HL-60/S4 (cell line): ENCODE measurements around the gene GBP5.
"Not testable (repeated sequence)": the region's sequence is repeated elsewhere in the genome, so short reads cannot be mapped to it uniquely, and the experiment has no call there.

Source experiments
- in situ Hi-C: fragments of 300-500 bp; cut with MboI; formaldehyde crosslinking; loops from 2 replicates; pipeline ENCODE4 v1.14.3; 2022; ENCODE audit warnings: low sequenced_read_pairs

The GBP5 gene

DNA sequence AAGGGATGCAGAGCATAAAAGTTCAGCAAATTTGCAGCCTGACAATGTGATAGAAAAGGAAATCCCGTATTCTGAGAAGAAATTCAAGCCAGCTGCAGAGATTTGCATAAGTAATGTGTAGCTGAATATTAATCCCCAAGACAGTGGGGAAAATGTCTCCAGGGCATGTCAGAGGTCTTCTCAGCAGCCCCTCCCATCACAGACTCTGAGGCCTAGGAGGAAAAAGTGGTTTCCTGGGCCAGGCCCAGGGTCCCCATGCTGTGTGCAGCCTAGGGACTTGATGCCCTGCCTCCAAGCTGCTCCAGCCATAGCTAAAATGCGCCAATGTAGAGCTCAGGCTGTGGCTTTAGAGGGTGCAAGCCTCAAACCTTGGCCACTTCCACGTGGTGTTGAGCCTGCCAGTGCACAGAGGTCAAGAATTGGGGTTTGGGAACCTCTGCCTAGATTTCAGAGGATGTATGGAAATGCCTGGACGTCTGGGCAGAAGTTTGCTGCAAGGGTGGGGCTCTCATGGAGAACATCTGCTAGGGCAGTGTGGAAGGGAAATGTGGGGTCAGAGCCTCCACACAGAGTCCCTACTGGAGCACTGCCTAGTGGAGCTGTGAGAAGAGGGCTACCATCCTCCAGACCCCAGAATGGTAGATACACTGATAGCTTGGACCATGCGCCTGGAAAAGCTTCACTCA lies 11.6 kb upstream of the GBP5 start:
- in situ Hi-C loops: not testable (repeated sequence)

DNA sequence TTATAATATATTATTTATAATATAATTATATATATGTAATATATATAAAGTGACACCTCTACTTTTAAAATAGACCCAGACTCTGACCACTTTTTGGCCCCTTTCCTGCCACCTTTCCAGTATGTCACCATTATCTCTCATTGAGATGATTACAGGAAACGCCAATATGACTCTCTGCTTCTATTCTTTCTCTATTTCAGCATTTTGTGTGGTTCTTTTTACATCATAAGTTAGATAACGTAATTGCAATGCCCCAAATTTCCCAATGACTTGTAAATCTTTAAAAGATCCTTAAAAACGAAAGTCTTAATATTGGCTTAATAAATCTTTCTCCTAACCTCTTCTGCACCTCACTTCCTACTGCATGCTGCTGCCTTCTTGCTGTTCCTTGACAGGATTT lies 8.1 kb upstream of the GBP5 start:
- in situ Hi-C loops: no loop called here

DNA sequence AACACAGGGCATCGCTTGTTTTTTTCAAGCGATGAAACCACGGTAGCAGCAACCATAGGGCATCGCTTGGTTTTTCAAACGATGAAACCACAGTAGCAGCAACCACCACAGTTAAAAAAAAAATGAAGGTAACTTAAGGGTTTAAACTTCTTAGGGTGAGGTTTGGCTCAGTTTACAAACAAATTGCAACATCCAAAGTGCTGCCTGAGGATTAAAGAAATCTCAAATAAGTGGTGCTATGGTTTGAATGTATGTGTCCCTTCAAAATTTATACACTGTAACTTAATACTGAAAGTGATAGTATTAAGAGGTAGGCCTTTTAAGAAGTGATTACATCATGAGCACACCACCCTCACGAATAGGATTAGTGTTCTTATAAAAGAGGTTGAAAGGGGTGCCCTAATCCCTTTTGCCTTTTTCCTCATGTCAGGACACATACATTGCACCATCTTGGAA lies 6.4 kb upstream of the GBP5 start:
- in situ Hi-C loops: no loop called here

DNA sequence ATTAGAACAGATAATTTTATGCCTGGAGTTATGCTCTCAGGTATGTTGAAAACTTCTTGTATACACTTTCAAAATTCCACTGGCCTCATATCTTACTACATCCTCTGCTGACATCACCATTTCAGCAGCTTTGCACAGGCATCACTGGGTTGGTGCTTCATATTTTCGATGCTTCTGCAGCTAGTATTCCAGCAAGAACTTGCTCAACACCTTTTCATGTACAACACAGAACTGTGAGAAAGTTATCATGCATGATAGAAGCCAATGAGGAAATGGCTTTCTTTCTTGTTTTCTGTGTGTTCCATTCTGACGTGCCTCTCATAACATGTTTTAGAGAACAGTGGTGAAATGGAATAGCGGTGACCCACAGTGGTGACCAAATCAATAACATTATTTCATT lies 5.1 kb upstream of the GBP5 start:
- in situ Hi-C loops: no loop called here

DNA sequence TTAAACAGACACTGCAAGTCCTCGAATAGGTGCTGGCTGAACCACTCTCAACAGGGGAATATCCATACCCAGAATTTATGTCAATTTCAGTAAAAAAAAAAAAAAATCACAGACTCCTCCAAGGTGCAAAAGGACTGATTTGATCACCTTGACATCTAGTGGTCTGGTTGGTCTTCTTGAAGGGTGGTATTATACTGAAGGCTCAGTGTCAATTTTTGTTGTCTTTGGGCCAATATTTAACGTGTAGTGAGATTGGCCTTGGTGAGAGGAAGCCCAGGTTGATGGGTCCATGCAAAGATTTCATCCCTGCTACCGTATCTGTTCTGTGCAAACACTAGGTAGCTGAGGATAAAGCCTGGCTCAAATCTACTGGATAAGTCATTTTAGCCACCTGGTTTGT lies 4.0 kb upstream of the GBP5 start:
- in situ Hi-C loops: no loop called here

DNA sequence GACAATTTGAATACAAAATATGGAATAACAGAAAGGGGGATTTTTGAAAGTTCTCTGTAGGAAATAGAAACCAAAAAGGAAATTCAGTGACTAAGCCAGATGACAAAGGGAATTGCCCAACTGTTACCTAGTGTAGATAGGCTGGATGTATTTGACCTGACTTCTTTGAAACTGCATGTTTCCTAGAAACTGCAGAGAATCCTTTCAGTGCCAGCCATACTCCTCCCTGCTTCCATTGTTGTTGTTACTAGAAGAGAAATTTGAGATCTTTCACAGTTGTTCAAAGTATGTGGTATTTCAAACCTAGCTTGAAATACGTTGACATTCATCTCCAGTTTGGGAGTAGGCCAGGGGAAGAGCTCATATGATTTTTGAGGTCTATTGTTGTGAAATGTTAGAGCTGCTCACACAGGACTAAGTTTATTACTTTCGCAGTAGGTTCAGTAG lies 1.8 kb upstream of the GBP5 start:
- in situ Hi-C loops: no loop called here

DNA sequence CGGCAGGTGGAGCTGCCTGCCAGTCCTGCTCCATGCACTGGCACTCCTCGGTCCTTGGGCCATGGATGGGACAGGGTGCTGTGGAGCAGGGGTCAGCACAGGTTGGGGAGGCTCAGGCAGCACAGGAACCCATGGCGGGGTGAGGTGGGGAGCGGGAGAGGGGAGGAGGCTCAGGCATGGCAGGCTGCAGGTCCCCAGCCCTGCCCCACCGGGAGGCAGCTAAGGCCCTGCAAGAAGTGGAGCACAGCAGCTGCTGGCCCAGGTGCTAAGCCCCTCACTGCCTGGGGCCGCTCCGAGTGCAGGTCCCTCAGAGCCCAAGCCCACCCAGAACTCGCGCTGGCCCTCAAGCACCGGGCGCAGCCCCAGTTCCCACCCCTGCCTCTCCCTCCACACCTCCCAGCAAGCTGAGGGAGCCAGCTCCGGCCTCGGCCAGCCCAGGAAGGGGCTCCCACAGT lies 691 bp upstream of the GBP5 start:
- in situ Hi-C loops: no loop called here

DNA sequence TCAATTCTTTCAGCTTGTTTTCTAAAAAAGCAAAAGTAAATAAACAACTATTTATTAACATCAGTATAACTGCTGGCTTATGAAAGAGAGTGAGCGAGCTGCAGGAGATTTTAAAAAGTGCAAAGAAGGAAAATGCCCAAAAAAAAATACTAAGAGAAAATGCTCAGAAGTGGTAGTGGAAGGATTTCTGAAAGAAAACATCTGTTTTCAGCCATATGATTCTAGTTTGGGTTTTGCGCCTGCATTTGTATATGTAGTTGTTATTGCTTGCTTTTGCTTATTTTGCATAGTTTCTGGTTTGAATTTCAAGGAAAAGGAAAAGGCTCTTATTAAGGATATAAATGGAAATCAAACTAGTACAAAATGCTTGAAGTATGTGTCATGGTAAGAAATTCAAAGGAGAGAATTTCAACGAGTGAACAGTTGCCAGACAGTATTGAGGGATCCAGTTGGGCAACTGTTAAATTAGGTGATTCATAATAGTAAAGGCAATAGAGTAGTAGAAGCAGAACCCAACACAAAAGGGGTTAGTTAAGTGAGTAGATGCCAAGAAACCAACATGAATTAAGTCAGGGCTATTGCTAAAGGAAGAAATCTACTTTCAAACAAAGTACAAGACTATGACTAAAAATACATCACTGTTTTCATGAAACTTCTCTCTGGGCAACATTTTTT lies 1.2 kb downstream of the GBP5 start:
- in situ Hi-C loops: no loop called here

DNA sequence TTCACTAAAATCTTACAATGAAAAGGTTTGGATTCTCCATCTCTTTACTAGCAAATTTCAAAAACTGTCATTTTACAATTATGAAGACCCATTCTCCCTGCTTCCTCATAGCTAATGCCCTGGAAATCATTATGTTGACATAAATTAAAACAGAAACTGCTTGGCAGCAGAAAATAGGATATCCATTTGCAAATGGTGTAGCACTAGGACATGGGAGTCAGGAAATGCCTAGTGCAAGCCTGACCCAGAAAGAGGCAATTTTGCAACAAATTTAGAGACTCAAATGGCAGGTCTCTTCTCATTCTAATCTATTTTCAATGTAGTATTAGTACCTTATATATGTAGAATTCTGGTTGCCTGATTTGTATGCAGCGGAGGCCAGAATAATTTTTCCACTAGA lies 2.2 kb downstream of the GBP5 start:
- in situ Hi-C loops: no loop called here

DNA sequence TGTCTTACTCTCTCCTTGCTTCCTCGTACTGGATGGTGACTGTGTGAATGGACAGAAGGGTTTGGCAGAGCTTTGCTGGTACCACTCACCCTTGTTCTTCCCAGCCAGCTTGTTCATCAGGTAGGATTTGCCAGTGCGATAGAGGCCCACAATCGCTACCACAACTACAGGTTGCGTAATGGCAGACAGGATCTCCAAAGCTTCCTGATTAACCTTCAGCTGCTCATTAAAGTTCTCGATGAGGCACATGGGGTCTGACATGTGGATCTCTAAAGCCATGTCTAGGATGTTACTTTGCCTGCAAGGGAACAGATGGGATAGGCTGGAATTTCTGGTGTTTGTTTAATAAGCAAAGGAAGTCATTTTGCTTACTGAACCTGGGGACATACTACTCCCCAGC lies 3.4 kb downstream of the GBP5 start:
- in situ Hi-C loops: no loop called here

DNA sequence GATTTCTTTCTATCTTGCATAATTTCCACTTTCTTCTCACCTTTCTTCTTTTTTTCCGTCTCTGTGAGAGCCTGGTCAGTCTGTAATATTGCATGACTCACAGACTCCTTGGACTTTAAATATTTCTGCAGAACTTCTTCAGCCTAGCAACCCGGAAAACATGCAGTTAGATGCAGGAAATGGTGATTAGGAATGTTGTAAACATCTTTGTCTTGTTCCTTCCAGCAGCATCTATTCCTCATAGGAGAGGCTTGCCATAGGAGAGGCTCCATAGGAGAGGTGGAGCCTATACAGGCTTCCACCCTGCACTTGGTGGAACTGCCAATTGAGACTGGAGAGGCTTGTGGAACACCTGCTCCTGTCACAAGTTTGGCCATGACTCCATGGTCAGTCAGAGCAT lies 10.0 kb downstream of the GBP5 start:
- in situ Hi-C loops: no loop called here

DNA sequence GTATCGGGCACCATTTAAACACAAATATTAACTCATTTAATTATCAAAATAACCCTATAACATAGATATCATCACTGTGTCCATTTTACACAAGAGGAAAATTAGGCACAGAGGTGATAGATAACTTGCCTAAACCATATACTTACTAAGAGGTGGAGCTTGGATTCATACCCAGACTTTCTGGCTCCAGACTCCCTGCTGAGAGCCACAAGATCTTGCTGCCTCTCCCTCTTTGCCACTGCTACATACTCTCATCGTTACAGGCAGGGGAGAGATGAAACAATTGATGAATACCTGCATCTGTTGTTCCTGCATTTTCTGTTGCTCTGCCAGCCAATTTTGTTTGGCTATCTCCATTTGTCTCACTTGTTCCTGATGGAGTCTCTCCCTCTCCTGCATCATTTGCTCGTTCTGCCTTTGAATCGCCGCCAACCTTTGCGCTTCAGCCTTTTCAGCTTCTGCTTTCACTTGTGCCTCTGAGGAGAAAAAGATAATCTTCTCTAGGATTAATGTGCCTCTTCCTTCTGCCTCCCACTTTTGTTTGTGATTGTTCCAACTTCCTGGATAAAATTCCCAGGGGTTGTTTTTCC lies 10.6 kb downstream of the GBP5 start:
- in situ Hi-C loops: no loop called here

DNA sequence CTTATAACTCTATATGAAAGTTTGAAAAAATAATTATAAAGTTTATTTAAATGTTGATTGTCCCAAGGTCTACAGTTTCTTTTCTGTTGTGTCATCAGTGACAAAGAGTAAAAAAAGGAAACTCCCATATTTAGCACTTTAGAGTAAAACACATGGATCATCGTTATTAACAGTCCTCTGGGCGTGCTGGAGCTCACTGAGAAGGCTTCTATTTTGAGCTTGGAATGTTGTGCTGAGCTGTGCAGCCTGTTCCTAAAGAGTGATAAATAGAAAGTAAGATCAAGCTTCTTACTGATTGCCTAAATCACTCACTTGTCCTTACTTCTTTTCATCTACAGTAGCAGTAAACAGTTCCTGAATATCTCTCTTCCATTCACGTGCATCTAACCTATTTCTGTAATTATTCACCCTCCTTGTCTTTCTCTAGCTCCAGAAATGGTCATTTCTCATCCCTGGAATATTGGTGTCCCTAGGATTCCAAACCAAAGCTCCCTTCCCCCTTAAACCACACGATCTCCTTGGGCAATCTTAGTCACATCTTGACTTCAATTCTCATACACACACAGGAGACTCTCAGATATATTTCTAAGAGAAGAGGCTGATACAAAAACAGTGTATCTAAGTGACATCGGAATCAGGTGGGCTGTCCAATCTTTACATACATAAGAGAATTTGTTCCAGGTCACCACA lies 11.9 kb downstream of the GBP5 start:
- in situ Hi-C loops: no loop called here

DNA sequence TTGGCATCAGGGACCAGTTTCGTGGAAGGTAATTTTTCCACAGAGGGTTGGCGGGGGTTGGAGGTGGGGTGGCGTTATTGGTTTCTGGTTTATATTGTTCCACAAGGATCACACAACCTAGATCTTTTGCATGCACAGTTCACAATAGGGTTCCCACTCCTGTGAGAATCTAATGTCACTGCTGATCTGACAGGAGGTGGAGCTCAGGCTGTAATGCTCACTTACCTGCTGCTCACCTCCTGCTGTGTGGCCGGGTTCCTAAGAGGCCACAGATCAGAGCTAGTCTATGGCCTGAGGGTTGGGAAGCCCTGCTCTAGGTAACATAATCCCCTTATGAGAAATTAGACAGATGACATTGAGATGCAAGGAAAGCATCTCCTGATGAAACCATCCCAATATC lies 12.6 kb downstream of the GBP5 start:
- in situ Hi-C loops: no loop called here

DNA sequence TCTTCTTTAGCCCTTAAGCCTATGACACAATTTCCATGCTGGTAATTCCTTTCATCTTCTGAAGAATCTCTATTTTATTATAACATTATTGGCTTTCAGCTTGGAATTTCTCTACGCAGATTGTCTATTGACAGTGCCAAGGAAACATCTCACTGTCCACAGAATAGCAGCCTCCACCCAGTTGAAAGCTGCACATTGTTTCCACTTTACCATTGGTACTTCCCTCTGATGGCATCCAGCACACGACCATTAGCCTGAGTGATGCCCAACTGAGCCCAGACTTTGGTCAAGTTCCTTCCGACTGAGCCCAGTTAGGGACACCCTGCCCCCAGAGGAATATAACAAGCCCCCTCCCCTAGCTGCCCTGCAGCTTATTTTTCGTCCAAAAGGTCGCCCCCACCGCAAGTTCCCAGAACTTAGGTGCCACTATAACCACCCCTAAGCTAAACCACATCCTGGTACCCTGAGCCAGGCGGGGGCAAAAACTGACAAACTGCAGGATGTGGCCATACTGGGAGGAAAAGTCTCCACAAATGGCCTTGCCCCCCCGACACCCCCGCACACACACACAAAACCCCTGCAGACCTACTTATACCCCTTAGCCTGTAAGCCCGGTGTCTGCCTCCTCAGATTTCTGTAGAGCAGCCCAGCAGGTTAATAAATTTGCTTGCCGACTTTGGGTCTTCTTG lies 13.2 kb downstream of the GBP5 start:
- in situ Hi-C loops: no loop called here

DNA sequence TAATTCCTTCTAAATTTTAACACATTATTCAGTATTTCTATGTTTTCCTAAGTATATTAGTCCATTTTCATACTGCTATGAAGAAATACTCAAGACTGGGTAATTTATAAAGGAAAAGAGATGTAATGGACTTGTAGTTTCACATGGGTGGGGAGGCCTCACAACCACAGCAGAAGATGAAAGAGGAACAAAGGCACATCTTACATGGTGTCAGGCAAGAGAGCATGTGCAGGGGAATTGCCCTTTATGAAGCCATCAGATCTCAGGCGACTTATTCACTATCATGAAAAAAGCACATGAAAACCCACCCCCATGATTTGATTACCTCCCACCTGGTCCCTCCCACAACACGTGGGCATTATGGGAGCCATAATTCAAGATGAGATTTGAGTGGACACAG lies 15.6 kb downstream of the GBP5 start:
- in situ Hi-C loops: no loop called here

DNA sequence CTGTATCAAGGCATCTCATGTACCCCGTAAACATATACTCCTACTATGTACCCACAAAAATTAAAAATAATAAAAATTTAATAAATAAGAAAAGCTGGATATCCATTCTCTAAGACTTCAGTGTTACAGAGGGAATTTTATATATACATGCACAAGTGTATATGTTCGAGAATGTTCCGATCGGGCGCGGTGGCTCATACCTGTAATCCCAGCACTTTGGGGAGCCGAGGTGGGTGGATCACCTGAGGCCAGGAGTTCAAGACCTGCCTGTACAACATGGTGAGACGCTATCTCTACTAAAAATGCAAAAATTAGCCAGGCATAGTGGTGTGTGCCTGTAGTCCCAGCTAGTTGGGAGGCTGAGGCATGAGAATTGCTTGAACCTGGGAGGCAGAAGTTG lies 17.1 kb downstream of the GBP5 start:
- in situ Hi-C loops: not testable (repeated sequence)

DNA sequence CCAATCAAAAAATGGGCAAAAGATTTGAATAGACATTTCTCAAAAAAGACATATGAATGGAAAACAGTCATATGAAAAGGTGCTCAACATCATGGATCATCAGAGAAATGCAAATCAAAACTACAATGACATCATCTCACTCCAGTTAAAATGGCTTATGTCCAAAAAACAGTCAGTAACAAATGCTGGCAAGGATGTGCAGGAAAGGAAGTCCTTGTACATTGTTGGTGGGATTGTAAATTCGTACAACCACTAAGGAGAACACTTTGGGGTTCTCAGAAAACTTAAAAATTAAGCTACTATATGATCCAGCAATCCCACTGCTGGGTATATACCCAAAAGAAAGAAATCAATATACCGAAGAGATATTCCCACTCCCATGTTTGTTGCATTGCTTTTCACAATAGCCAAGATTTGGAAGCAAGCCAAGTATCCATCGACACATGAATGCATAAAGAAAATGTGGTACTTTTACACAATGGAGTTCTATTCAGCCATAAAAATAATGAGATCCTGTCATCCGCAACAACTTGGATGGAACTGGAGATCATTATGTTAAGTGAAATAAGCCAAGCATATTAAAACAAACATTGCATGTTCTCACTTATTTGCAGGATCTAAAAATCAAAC lies 17.9 kb downstream of the GBP5 start:
- in situ Hi-C loops: no loop called here

DNA sequence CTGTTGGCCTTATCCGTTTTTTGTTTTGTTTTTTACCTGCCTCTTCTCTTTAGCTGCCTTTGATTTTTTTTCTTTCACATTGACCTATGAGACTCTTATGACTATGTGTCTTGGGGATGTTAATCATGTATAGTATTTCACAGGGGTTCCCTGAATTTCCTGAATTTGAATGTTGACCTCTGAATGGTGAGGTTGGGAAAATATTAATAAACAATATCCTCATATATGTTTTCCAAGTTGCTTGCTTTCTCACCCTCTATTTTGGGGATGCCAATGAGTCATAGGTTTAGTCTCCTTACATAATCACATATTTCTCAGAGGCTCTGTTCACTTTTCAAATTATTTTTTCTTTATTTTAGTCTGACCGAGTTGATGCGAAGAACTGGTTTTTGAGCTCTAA lies 29.6 kb downstream of the GBP5 start:
- in situ Hi-C loops: no loop called here
